Mesothelial cell of epicardium (in vitro differentiated cells): Measurements from ENCODE around the gene PPP3R1. TPM values are rescaled to one million over a fixed set of nuclear protein-coding genes. Genes with fewer than 3 reads are reported as not detected.

Experiments
- DNase-seq, 2 experiments: peaks; one replicate each; pipeline ENCODE4 v3.0.0; 2021; ENCODE audit warnings: low spot score in 2 of 2; ENCODE audit not compliant: unreplicated experiment in 2 of 2
- H3K27ac Mint-ChIP-seq: 2 replicates; pipeline ENCODE4 v1.8.0; 2021; ENCODE audit warnings: mixed read lengths
- H3K27me3 Mint-ChIP-seq: 2 replicates; pipeline ENCODE4 v1.8.0; 2021; ENCODE audit warnings: low read depth, mixed read lengths
- H3K36me3 Mint-ChIP-seq: 2 replicates; pipeline ENCODE4 v1.8.0; 2021; ENCODE audit warnings: mixed read lengths
- H3K4me1 Mint-ChIP-seq: 2 replicates; pipeline ENCODE4 v1.8.0; 2021; ENCODE audit warnings: mixed read lengths
- H3K4me3 Mint-ChIP-seq: 2 replicates; pipeline ENCODE4 v1.8.0; 2021; ENCODE audit warnings: mild to moderate bottlenecking, moderate library complexity, mixed read lengths
- H3K9me3 Mint-ChIP-seq: 2 replicates; pipeline ENCODE4 v1.8.0; 2021; ENCODE audit warnings: mixed read lengths
- CTCF ChIP-seq: fragments of 200-600 bp; sonication (generic); IDR thresholded peaks from one replicate; pipeline ENCODE4 v1.5.0; 2021; ENCODE audit warnings: antibody characterized with exemption; ENCODE audit not compliant: unreplicated experiment
- total RNA-seq: library from RNA; stranded (reverse); gene quantifications from 3 replicates; pipeline ENCODE4 v1.2.1, GENCODE V29; 2021

PPP3R1 gene
- total RNA-seq, 1 donor from 2014 or later = 62.8 TPM

GRCh38 chr2:68284896-68285295, 32.6 kb upstream of the PPP3R1 start:
- Mint-ChIP-seq H3K9me3 (no peaks in the 10 kb centered on the region), H3K4me3 (no peak overlapping the region), H3K36me3 (no peaks in the 10 kb centered on the region), H3K27ac (no peak overlapping the region), H3K27me3 (peaks cover 27% of the 10 kb centered on the region), H3K4me1 (peaks cover 42% of the 10 kb centered on the region)
- no peak for DNase-seq
- no peak for TF ChIP-seq CTCF

- Mint-ChIP-seq H3K4me1 (peaks cover 41% of the 10 kb centered on the region), H3K36me3 (no peaks in the 10 kb centered on the region), H3K27ac (peak overlapping the region; percentile 55), H3K27me3 (peaks cover 27% of the 10 kb centered on the region), H3K9me3 (no peaks in the 10 kb centered on the region), H3K4me3 (no peak overlapping the region)
- no peak for DNase-seq
- no peak for TF ChIP-seq CTCF
Measured at GRCh38 chr2:68283419-68283812, 31.1 kb upstream of the PPP3R1 start.

GRCh38 chr2:68282811-68283418, 30.6 kb upstream of the PPP3R1 start:
- Mint-ChIP-seq H3K4me3 (no peak overlapping the region), H3K27me3 (peaks cover 27% of the 10 kb centered on the region), H3K27ac (no peak overlapping the region), H3K4me1 (peaks cover 36% of the 10 kb centered on the region), H3K9me3 (no peaks in the 10 kb centered on the region), H3K36me3 (no peaks in the 10 kb centered on the region)
- no peak for DNase-seq
- peak; percentile 72 for TF ChIP-seq CTCF

DNA sequence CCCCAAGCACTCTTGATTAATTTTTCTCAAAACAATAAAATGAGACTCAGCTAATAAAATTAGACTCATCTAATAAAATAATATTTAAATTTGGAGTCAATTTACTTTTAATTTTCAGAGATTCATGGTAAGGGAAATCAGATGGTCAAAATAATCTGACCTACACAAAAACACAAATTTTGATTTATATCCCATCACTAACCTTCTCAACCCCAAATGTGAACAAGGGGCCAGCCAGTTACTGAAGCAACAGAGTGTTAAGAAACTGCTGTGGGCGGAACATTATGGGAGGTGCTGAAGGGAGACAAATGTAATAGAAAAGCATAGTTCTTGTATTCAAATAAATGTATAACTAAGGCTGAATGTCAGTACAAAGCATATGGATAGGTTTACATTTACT, 28.5 kb upstream of the PPP3R1 start:
- Mint-ChIP-seq H3K27ac (no peak overlapping the region), H3K4me3 (no peak overlapping the region), H3K4me1 (peaks cover 27% of the 10 kb centered on the region), H3K36me3 (no peaks in the 10 kb centered on the region), H3K9me3 (no peaks in the 10 kb centered on the region), H3K27me3 (peaks cover 30% of the 10 kb centered on the region)
- no peak for DNase-seq
- TF ChIP-seq CTCF = no peak

GRCh38 chr2:68280348-68280747, 28.0 kb upstream of the PPP3R1 start:
- no peak for DNase-seq
- no peak for TF ChIP-seq CTCF
- Mint-ChIP-seq H3K36me3 (no peaks in the 10 kb centered on the region), H3K9me3 (no peaks in the 10 kb centered on the region), H3K27me3 (peaks cover 31% of the 10 kb centered on the region), H3K4me3 (no peak overlapping the region), H3K4me1 (peaks cover 27% of the 10 kb centered on the region), H3K27ac (no peak overlapping the region)

DNA sequence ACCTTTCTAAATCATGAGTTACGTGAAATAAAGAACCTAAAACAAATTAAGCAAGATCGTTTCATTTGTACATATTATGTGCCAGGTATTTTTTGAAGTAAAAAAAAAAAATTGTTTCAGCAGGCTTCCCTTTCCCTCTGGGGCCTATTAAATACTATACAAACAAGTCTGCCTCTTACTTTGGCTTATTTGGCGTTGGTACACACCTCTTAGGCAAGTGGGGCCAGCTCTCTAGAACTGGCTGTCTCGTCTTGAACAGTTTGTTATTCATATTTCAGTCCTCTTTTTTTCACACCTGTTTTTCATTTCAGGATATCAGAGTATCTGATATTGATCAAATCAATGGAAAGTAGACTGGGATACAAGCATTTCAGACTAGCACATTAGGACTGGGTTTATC, 27.4 kb upstream of the PPP3R1 start:
- no peak for TF ChIP-seq CTCF
- H3K36me3 Mint-ChIP-seq = no peaks in the 10 kb centered on the region
- DNase-seq = no peak
- peaks cover 22% of the 10 kb centered on the region for H3K4me1 Mint-ChIP-seq
- H3K9me3 Mint-ChIP-seq = no peaks in the 10 kb centered on the region
- H3K4me3 Mint-ChIP-seq = no peak overlapping the region
- peaks cover 31% of the 10 kb centered on the region for H3K27me3 Mint-ChIP-seq
- no peak overlapping the region for H3K27ac Mint-ChIP-seq
